GM19351 (cell line): Measurements from ENCODE around the gene NCAM2.

ENCODE experiments used
- ATAC-seq: cut with Tn5 transposase; IDR thresholded peaks from one replicate; pipeline ENCODE4 v1.9.1; 2021; ENCODE audit warnings: mild to moderate bottlenecking, moderate library complexity; ENCODE audit not compliant: unreplicated experiment

NCAM2 gene

GRCh38 chr21:21204366-21204996 is 206.3 kb downstream of the NCAM2 start:
- ATAC-seq, result no peak

DNA sequence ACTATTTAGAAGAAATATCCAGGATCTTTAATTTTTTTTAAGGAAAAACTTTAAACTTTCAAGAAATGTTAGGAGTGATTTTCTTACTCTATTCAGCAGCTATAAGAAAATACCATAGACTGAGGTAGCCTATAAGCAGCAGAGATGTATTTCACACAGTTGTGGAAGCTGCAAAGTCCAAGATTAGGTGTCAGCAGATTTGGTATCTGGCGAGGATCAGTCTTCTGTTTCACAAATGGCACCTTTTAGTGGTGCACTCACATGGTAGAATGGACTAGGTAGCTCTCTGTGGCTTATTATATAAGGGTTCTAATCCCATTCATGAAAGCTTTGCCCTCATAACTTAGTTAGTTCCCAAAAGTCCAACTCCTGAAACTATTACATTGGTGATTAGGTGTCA is 207.4 kb downstream of the NCAM2 start:
- ATAC-seq, result no peak

DNA sequence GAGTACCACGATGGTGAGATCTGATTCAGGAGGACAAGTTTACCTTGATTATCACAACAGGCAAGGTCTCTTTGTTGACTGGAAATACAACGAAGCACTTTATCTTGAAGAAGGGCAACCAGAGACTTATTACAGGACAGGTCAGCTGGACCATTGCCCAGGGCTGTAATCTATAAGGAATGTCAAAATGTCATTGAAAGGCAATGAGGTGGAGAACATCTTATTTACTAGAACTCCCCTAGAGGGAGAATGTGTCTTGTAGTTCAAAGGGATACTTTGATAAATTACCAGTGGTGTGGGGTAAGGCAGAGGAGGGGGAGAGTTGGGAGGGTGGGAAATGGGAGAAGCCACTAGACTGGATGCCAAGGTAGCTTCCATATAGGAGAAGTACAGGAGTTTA is 212.3 kb downstream of the NCAM2 start:
- ATAC-seq, result no peak

GRCh38 chr21:21213297-21213696 is 215.1 kb downstream of the NCAM2 start:
- no peak for ATAC-seq

DNA sequence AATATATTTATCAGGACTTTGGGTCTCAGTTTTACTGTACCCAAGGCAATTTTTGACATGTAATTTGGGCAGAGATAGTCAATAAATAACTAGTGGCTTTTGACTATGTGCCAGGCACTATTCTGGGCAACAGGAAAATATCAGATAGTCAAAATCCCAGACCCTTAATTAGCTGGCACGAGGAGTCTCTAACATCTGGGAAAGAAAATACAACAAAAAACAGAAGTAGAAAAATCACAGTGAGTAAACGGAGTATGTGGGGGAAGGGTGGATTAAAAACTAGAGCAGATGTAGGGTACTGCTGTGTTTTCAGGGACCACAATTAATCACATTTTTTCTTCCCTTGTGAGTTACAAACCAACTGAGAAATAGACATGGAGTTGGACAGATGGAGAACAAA is 217.8 kb downstream of the NCAM2 start:
- ATAC-seq, result no peak

- no peak for ATAC-seq
These were observed 228.3 kb downstream of the NCAM2 start for GRCh38 chr21:21226472-21226871.

- no peak for ATAC-seq
These were observed 232.5 kb downstream of the NCAM2 start for GRCh38 chr21:21230672-21231071.

- no peak for ATAC-seq
These were observed 233.7 kb downstream of the NCAM2 start for GRCh38 chr21:21231913-21232312.

DNA sequence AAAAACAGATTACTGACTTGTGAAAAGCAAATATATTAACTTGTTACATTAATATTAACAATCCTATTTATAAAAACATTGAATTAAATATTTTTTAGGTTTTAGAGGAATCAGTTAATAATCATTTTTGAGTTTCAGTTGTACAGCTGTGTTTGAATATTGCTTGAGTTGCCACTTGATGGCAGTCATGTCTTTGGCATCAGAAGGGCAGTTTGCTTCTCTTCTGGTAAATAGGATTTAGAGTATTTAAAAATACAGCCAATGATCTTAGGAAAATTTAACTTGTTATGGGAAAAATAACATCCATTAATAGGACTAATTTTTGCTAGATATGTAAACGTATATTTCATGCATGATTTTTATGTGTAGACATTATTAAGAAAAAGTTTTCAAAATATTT is 234.1 kb downstream of the NCAM2 start:
- ATAC-seq, result no peak

DNA sequence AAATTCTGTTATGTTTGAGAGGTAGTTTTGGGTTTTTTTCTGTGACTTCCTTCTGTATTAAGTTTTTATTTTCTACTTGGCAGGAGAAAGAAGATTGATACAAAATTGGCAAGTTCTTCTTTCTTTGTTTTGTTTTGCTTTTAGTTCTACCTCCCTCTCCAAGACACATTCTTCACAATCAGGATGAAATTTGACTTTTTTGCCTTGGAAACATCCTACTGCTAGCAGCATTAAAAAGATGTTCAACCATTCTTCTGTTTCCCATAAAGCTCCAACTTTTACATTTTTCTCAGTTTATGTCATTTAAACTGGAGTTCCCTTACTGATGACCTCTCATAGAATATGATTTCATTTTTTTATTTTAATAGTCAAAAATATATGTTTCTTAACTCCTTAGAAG is 234.8 kb downstream of the NCAM2 start:
- no peak for ATAC-seq

- no peak for ATAC-seq
These were observed 238.8 kb downstream of the NCAM2 start for GRCh38 chr21:21236996-21237395.

DNA sequence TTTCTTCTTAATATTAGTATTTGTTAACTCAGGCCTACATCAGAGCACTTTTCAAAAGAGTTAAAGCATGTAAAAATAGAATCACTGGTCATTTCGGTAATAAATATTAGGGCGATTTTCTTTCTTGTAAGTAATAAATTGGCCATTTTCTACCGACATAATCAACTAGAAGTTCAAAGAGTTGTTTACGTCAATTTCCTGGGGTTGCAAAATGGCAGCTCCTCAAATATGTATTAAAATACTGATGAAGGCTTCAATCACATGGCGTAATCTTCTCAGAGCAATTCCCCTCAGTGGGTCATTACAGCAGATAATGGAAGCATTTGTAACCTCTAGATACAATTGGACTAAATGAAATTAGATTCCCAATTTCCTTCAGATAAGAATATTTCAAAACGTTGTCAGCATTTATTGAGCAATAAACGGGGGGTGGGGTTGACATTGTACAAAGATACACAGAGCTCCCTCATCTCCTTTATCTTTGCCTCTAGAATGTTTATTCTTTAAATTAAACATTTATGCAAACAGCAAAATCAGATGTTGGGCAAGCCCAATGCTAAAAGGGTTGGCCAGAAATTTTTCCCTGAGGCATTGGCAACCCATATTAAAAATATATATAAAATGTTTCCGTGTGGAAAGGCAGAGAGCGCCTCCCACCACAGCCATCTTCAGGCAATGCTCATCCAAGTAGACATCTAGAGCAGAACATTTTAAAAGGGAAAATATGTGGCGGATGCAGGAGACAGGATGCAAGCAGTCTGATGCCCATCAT is 240.6 kb downstream of the NCAM2 start:
- ATAC-seq, result no peak

GRCh38 chr21:21241391-21241790 is 243.2 kb downstream of the NCAM2 start:
- no peak for ATAC-seq

DNA sequence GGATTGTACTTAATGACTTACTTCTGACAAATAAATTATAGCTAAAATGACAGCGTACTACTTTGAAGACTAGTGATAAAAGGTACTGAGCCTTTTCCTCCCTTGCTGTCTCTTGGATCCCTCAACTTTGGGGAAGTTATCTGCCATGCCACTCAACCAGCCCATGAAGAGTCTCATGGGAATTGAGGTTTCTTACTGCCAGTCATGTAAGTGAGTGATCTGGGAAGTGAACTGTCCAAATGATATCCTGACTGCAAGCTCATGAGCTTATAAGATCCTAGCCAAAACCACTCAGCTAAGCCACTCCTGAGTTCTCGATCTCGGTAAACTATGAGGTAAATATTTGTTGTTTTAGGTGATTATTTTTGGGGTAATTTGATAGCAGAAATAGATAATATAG is 247.8 kb downstream of the NCAM2 start:
- no peak for ATAC-seq

- no peak for ATAC-seq
These were observed 249.2 kb downstream of the NCAM2 start for GRCh38 chr21:21247424-21247823.

DNA sequence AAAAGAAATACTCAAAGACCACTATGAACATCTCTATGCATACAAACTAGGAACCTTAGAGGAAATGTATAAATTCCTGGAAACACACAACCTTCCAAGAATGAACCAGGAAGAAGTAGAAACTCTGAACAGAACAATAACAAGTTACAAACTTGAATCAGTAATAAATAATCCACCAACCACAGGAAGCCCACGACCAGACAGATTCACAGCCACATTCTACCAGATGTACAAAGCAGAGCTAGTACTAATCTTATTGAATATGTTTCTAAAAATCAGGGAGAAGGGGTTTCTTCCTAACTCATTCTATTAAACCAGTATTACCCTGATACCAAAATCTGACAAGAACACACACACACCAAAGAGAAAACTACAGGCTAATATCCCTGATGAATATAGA is 263.8 kb downstream of the NCAM2 start:
- no peak for ATAC-seq

DNA sequence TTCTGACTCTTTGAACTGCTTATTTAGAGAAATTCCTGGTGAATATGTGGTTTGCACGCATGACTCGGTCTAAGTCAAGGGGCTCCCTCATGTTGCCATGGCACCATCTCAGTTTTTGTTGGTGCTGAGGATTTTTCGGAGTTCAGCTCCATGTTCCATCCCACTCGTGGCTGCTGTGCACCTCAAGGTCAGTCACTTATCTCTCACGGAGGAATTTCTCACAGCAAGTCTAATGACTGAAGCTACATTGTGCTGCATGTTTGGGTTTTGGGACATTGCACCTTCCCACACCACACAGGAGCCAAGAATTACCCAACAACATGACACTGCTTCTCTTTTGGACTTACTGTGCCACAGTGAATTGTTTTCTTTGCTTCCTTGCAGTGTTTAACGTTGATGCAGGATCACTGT is 269.9 kb downstream of the NCAM2 start:
- ATAC-seq, result no peak

- no peak for ATAC-seq
These were observed 270.7 kb downstream of the NCAM2 start for GRCh38 chr21:21268885-21269284.

DNA sequence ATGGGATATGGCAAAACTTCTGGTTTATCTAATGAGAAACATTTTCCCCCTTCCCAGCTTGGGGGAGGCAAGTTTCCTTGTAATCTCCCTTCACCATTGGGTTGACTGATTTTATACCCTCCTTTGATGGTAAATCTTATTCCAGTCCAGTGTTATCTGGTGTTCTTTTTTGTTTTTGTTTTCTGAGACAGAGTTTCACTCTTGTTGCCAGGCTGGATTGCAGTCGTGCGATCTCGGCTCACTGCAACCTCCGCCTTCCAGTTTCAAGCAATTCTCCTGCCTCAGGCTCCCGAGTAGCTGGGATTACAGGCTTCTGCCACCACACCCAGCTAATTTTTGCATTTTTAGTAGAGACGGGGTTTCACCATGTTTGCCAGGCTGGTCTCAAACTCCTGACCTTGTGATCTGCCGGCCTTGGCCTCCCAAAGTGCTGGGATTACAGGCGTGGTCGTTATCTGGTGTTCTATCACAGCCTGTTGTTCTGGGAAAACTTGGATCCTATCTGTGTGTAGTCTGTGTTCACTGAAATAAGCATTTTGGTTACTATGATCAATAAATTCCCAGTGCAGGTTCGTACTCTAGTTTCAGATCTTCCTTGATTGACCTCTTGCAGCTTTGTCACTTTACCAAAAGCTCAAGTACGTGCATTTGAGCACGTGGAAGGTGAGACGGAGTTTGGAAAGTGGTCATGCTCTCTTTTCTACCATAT is 281.1 kb downstream of the NCAM2 start:
- no peak for ATAC-seq

DNA sequence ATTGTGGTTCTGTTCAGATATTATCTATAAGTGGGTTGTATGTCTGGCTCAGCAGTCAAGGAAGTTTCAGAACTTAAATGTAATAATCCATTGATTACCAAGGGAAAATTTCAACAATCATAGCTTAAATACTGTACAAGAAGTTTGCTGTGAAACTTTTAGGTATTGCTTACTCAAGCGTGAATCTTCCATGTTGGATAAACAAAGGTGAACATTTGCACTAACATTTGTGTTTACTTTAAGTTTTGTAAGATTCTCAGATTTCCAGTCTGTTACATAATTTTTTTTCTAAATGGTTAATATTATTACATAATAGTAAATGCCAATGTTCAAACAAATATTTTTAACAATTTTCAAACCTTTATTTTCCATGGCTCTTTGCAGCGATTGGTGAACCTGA is 285.6 kb downstream of the NCAM2 start:
- ATAC-seq, result no peak

DNA sequence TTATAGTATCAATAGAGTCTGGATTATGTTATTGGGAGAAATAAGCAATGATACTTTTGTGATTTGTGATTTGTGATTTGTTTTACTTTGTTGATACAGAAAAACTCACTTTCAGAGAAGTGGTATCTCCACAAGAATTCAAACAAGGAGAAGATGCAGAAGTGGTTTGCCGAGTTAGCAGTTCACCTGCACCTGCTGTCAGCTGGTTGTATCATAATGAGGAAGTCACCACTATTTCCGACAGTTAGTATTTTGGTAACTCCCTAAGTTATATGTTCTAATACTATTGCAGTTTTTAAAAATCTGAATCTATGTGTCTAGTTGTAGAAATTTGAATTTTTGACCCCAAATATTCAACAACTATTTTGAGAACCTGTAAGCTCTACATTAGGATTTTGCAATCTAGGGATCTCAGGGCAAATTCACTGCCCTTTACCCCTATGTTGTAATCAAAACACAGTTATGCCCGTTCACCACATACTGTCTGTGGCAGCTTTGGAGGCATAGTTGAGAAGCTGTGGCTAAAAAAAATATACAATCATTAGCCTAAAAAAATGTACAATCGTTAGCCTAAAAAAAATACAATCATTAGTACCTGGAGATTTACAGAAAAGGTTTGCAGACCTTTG is 288.1 kb downstream of the NCAM2 start:
- ATAC-seq, result no peak

- no peak for ATAC-seq
These were observed 292.5 kb downstream of the NCAM2 start for GRCh38 chr21:21290751-21291150.
